ENCODE results near the gene ITGA2B.
A peak's percentile ranks its signal among the peaks of the same experiment; 100 is the strongest.
"Not testable (repeated sequence)": the region's sequence is repeated elsewhere in the genome, so short reads cannot be mapped to it uniquely, and the experiment has no call there.

ITGA2B gene

DNA sequence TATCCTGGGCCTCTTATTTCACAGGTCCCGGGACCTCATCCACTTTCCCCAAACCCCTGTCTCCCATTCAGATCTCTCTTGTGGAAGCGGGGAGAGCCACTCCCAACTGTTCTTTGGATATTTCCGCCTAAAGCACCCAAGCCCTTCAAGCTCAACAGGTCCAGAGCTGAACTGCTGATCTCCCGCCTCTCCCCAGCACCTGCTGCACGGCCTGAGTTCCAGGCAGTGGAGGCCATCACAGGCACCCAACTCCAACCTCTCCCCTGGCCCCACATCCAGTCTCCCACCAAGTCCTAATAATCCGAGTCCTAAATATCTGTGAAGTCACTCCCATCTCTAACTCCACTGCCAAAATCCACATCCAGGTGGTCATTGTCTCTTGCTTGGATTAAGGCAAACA, 6.5 kb downstream of the ITGA2B start:
- no peaks in the 10 kb centered on the region for H3K36me3 Mint-ChIP-seq
- no peak overlapping the region for H3K27ac Mint-ChIP-seq
- H3K9me3 Mint-ChIP-seq, result no peaks in the 10 kb centered on the region
- peaks cover 7% of the 10 kb centered on the region for H3K4me1 Mint-ChIP-seq
- H3K27me3 Mint-ChIP-seq, result peaks cover 4% of the 10 kb centered on the region
- no peak overlapping the region for H3K4me3 Mint-ChIP-seq

DNA sequence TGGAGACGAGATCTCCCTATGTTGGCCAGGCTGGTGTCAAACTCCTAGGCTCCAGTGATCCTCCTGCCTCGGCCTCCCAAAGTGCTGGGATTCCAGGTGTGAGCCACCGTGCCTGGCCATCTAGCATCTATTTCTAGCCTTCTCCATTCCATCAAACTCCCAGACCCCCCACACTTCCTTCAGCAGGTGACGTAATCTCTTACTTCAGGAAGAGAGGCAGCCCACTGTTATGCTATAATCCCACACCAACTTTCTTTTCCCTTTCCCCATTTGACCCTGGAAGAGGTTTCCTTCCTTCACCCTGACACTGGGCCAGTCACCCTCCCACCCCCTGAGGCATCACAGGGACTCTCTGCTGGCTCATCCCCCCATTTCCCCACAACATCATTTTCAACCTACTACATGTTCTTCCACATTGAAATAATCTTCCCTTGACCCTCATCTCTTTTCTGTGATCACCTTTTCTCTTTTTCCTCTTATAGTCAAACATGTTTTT, 7.6 kb downstream of the ITGA2B start:
- H3K9me3 Mint-ChIP-seq, result no peaks in the 10 kb centered on the region
- peaks cover 4% of the 10 kb centered on the region for H3K27me3 Mint-ChIP-seq
- peaks cover 7% of the 10 kb centered on the region for H3K4me1 Mint-ChIP-seq

DNA sequence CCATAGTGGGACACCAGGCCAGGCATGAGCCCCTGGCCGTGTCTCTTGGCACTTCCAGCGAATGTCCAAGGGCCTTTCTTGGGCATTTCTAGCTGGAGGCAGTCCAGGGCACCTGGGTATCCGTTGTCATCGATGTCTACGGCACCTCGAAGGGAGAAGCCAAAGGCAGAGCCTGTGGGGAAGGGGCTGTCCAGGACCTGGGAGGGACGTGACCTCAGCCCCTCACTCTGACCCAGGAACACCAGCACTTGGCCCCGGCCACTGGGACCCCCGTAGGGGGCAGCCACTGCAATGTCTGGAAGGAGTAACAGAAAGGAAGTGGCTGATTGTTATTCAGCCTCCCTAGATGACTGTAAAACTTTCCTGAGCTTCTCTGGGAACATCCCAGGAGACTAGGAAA, 8.7 kb downstream of the ITGA2B start:
- Mint-ChIP-seq H3K4me1 (no peaks in the 10 kb centered on the region), H3K9me3 (no peaks in the 10 kb centered on the region), H3K27me3 (peaks cover 4% of the 10 kb centered on the region), H3K4me3 (no peak overlapping the region), H3K27ac (no peak overlapping the region), H3K36me3 (no peaks in the 10 kb centered on the region)

More for the DNA sequence above, 7.6 kb downstream of the ITGA2B start:
- Mint-ChIP-seq H3K36me3 (no peaks in the 10 kb centered on the region), H3K4me3 (no peak overlapping the region), H3K27ac (no peak overlapping the region)

- H3K4me3 Mint-ChIP-seq, result no peak overlapping the region
- H3K9me3 Mint-ChIP-seq, result no peaks in the 10 kb centered on the region
- no peaks in the 10 kb centered on the region for H3K4me1 Mint-ChIP-seq
- no peaks in the 10 kb centered on the region for H3K36me3 Mint-ChIP-seq
- H3K27me3 Mint-ChIP-seq, result peaks cover 4% of the 10 kb centered on the region
- no peak overlapping the region for H3K27ac Mint-ChIP-seq
Observed at GRCh38 chr17:44379887-44380286, 9.6 kb downstream of the ITGA2B start.

GRCh38 chr17:44378171-44378705, 11.2 kb downstream of the ITGA2B start:
- H3K9me3 Mint-ChIP-seq, result no peaks in the 10 kb centered on the region
- H3K27me3 Mint-ChIP-seq, result peaks cover 4% of the 10 kb centered on the region
- H3K36me3 Mint-ChIP-seq, result no peaks in the 10 kb centered on the region
- no peaks in the 10 kb centered on the region for H3K4me1 Mint-ChIP-seq
- H3K27ac Mint-ChIP-seq, result peak overlapping the region; percentile 53
- H3K4me3 Mint-ChIP-seq, result no peak overlapping the region

DNA sequence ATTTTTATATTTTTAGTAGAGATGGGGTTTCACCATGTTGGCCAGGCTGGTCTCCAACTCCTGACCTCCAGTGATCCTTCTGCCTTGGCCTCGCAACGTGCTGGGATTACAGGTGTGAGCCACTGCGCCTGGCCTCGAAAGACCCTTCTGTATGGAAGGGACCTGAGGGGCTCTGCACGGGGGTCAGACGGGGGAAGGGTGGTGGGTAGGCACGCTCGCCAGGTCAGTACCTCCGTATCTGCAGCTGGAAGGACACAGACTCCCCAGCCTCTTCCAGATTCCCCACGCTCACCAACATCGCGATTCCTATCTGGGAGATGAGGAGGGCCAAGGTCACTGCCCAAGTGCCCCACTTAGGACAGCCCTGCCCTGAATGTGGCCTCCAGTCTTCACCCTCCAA, 12.7 kb downstream of the ITGA2B start:
- no peak overlapping the region for H3K27ac Mint-ChIP-seq
- no peaks in the 10 kb centered on the region for H3K9me3 Mint-ChIP-seq
- H3K27me3 Mint-ChIP-seq, result peaks cover 6% of the 10 kb centered on the region
- H3K4me1 Mint-ChIP-seq, result no peaks in the 10 kb centered on the region
- no peaks in the 10 kb centered on the region for H3K36me3 Mint-ChIP-seq
- no peak overlapping the region for H3K4me3 Mint-ChIP-seq

GRCh38 chr17:44376124-44376523, 13.3 kb downstream of the ITGA2B start:
- Mint-ChIP-seq H3K36me3 (no peaks in the 10 kb centered on the region), H3K27ac (no peak overlapping the region), H3K4me1 (no peaks in the 10 kb centered on the region), H3K27me3 (peaks cover 6% of the 10 kb centered on the region), H3K4me3 (no peak overlapping the region), H3K9me3 (no peaks in the 10 kb centered on the region)

- Mint-ChIP-seq H3K4me3 (no peak overlapping the region), H3K36me3 (no peaks in the 10 kb centered on the region), H3K4me1 (no peaks in the 10 kb centered on the region), H3K27me3 (peaks cover 6% of the 10 kb centered on the region), H3K9me3 (no peaks in the 10 kb centered on the region), H3K27ac (no peak overlapping the region)
Observed at GRCh38 chr17:44375196-44376017, 14.0 kb downstream of the ITGA2B start.

GRCh38 chr17:44374306-44375195, 14.9 kb downstream of the ITGA2B start:
- peaks cover 8% of the 10 kb centered on the region for H3K27me3 Mint-ChIP-seq
- no peaks in the 10 kb centered on the region for H3K9me3 Mint-ChIP-seq
- no peaks in the 10 kb centered on the region for H3K36me3 Mint-ChIP-seq
- peaks cover 4% of the 10 kb centered on the region for H3K4me1 Mint-ChIP-seq
- no peak overlapping the region for H3K27ac Mint-ChIP-seq
- no peak overlapping the region for H3K4me3 Mint-ChIP-seq

GRCh38 chr17:44372036-44372435, 17.4 kb downstream of the ITGA2B start:
- no peaks in the 10 kb centered on the region for H3K36me3 Mint-ChIP-seq
- H3K9me3 Mint-ChIP-seq, result no peaks in the 10 kb centered on the region
- H3K27ac Mint-ChIP-seq, result no peak overlapping the region
- peaks cover 17% of the 10 kb centered on the region for H3K27me3 Mint-ChIP-seq
- peaks cover 4% of the 10 kb centered on the region for H3K4me1 Mint-ChIP-seq
- no peak overlapping the region for H3K4me3 Mint-ChIP-seq

DNA sequence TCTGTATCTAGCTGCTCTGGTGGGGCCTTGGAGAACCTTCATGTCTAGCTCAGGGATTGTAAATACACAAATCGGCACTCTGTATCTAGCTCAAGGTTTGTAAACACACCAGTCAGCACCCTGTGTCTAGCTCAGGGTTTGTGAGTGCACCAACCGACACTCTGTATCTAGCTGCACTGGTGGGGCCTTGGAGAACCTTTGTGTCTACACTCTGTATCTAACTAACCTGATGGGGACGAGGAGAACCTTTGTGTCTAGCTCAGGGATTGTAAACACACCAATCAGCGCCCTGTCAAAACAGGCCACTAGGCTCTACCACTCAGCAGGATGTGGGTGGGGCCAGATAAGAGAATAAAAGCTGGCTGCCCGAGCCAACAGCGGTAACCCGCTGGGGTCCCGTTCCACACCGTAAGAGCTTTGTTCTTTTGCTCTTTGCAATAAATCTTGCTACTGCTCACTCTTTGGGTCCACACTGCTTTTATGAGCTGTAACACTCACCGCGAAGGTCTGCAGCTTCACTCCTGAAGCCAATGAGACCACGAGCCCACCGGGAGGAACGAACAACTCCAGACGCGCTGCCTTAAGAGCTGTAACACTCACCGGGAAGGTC, 19.9 kb downstream of the ITGA2B start:
- not testable (repeated sequence) for H3K27ac Mint-ChIP-seq, H3K4me1 Mint-ChIP-seq, H3K9me3 Mint-ChIP-seq, H3K36me3 Mint-ChIP-seq
- Mint-ChIP-seq H3K27me3 (peaks cover 16% of the 10 kb centered on the region), H3K4me3 (peak overlapping the region; percentile 52)

GRCh38 chr17:44368391-44369243, 20.8 kb downstream of the ITGA2B start:
- not testable (repeated sequence) for H3K36me3 Mint-ChIP-seq, H3K27ac Mint-ChIP-seq, H3K9me3 Mint-ChIP-seq, H3K4me3 Mint-ChIP-seq, H3K4me1 Mint-ChIP-seq
- H3K27me3 Mint-ChIP-seq, result peaks cover 16% of the 10 kb centered on the region

DNA sequence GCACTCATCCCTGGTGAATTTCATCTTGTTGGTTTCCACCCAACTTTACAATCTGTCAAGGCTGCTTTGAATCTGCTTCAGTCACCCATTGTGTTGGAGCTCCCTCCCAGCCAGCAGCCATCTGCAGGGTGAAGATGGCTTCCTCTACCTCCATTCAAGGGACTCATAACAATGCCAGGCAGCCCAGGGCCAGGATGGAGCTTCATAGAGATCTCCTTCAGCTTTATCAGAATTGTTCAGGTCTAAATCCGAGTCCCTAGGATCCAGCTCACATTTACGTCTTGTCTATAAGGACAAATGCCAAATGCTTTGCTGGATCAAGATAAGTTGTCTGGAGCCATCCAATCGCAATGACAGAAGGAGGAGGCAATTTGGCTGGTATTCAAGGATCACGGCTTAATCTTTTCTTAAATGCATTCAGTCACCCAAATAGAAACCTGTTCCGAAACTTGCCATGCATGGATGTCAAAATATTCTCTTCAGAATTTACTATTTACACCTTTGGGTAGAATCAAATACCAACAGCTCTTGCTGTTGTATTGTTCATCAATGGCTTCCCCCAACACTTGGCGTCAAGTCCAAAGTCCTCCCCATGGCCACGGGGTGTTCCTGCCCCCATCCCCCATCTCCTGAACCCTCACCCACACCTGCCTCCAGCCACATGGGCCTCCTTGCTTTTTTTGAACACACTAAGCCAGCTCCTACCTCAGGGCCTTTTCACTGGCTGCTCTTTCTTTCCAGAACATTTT, 22.0 kb downstream of the ITGA2B start:
- Mint-ChIP-seq H3K4me1 (peaks cover 4% of the 10 kb centered on the region), H3K36me3 (no peaks in the 10 kb centered on the region), H3K27ac (no peak overlapping the region), H3K4me3 (no peak overlapping the region), H3K27me3 (peaks cover 17% of the 10 kb centered on the region), H3K9me3 (no peaks in the 10 kb centered on the region)

GRCh38 chr17:44365051-44365450, 24.4 kb downstream of the ITGA2B start:
- peaks cover 16% of the 10 kb centered on the region for H3K27me3 Mint-ChIP-seq
- not testable (repeated sequence) for H3K36me3 Mint-ChIP-seq, H3K27ac Mint-ChIP-seq, H3K9me3 Mint-ChIP-seq, H3K4me1 Mint-ChIP-seq
- H3K4me3 Mint-ChIP-seq, result peak overlapping the region; percentile 57

All from activated naive CD4-positive, alpha-beta T cell treated with anti-CD3 and anti-CD28 coated beads, Interleukin-2, amount 50 U/mL, for 24 hours (primary cell).